ENCODE data around the gene MAPK1. TPM values are rescaled to one million over a fixed set of nuclear protein-coding genes. Genes with fewer than 3 reads are reported as not detected.
"Not testable (repeated sequence)": the region's sequence is repeated elsewhere in the genome, so short reads cannot be mapped to it uniquely, and the experiment has no call there.

Gene MAPK1
- total and polyA plus RNA-seq, 2 donors (not counting 1 experiment from before 2014, with no cell fraction given), result 53.8 to 133 TPM

DNA sequence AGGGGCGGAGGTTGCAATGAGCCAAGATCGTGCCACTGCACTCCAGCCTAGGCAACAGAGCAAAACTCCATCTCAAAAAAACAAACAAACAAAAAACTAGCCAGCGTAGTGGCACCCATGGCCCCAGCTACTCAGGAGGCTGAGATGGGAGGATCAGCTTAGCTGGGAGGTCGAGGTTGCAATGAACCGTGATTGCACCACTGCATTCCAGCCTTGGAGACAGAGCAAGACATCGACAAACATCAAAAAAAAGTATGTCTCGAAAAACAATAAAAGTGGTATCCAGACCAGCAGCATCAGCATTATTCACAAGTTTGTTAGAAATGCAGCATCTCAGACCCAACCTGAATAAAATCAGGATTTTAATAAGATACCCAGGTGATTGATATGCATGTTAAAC lies 6.2 kb upstream of the MAPK1 start:
- TF ChIP-seq, protein P1, sequence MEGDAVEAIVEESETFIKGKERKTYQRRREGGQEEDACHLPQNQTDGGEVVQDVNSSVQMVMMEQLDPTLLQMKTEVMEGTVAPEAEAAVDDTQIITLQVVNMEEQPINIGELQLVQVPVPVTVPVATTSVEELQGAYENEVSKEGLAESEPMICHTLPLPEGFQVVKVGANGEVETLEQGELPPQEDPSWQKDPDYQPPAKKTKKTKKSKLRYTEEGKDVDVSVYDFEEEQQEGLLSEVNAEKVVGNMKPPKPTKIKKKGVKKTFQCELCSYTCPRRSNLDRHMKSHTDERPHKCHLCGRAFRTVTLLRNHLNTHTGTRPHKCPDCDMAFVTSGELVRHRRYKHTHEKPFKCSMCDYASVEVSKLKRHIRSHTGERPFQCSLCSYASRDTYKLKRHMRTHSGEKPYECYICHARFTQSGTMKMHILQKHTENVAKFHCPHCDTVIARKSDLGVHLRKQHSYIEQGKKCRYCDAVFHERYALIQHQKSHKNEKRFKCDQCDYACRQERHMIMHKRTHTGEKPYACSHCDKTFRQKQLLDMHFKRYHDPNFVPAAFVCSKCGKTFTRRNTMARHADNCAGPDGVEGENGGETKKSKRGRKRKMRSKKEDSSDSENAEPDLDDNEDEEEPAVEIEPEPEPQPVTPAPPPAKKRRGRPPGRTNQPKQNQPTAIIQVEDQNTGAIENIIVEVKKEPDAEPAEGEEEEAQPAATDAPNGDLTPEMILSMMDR (conservative IDR thresholded peaks at IDR 0.05 in 1 of 2, IDR thresholded peaks at IDR 0.05 in 1 of 2; ENCODE audit: low read depth in 1 of 2, low read length in 2 of 2), result no peak
- TF ChIP-seq EZH2 (IDR thresholded peaks at IDR 0.05; ENCODE audit: low read length, missing control alignments), result no peak
- Histone ChIP-seq H3K27me3 (ENCODE audit: control insufficient read depth, insufficient read depth, low read length) (no peaks in the 10 kb centered on the region), H3K79me2 (ENCODE audit: control insufficient read depth, insufficient read depth, low read length) (no peaks in the 10 kb centered on the region), H3K4me1 (ENCODE audit: control insufficient read depth, extremely low read depth, insufficient read depth, low read length) (no peaks in the 10 kb centered on the region), H3K4me3 (replicated peaks in 1 of 4; ENCODE audit: control extremely low read depth in 1 of 4, insufficient read depth in 1 of 4, low read depth in 3 of 4, low read length in 4 of 4) (no peak overlapping the region), H2AFZ (ENCODE audit: low read length) (no peak overlapping the region), H3K9ac (ENCODE audit: insufficient read depth, low read length) (no peak overlapping the region), H3K36me3 (ENCODE audit: control insufficient read depth, insufficient read depth, low read length) (no peaks in the 10 kb centered on the region), H3K27ac (ENCODE audit: insufficient read depth, low read length) (no peak overlapping the region), H4K20me1 (ENCODE audit: control insufficient read depth, extremely low read depth, insufficient read depth, low read length) (no peaks in the 10 kb centered on the region), H3K9me3 (ENCODE audit: control insufficient read depth, insufficient read depth, low read depth, low read length) (no peaks in the 10 kb centered on the region), H3K4me2 (ENCODE audit: extremely low read depth, insufficient read depth, low read length) (no peak overlapping the region)
- DNase-seq (ENCODE audit: low read depth in 2 of 2), result no peak

DNA sequence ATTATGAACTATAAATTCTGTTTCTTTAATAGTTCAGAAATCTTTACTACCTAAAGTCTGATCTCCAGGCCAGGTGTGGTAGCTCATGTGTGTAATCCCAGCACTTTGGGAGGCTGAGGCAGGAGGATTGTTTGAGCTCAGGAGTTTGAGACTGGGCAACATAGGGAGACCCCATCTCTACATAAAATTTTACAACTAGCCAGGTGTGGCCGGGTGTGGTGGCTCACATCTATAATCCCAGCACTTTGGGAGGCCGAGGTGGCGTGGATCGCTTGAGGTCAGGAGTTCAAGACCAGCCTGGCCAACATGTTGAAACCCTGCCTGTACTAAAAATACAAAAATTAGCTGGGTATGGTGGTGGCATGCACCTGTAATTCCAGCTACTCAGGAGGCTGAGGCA lies 5.3 kb upstream of the MAPK1 start:
- H4K20me1 ChIP-seq (ENCODE audit: control insufficient read depth, extremely low read depth, insufficient read depth, low read length); H2AFZ ChIP-seq (ENCODE audit: low read length); H3K27me3 ChIP-seq (ENCODE audit: control insufficient read depth, insufficient read depth, low read length); H3K27ac ChIP-seq (ENCODE audit: insufficient read depth, low read length); H3K4me2 ChIP-seq (ENCODE audit: extremely low read depth, insufficient read depth, low read length); DNase-seq (ENCODE audit: low read depth in 2 of 2); H3K79me2 ChIP-seq (ENCODE audit: control insufficient read depth, insufficient read depth, low read length); H3K9ac ChIP-seq (ENCODE audit: insufficient read depth, low read length); H3K9me3 ChIP-seq (ENCODE audit: control insufficient read depth, insufficient read depth, low read depth, low read length); H3K4me1 ChIP-seq (ENCODE audit: control insufficient read depth, extremely low read depth, insufficient read depth, low read length); H3K4me3 ChIP-seq (replicated peaks in 1 of 4; ENCODE audit: control extremely low read depth in 1 of 4, insufficient read depth in 1 of 4, low read depth in 3 of 4, low read length in 4 of 4); H3K36me3 ChIP-seq (ENCODE audit: control insufficient read depth, insufficient read depth, low read length): not testable (repeated sequence)

DNA sequence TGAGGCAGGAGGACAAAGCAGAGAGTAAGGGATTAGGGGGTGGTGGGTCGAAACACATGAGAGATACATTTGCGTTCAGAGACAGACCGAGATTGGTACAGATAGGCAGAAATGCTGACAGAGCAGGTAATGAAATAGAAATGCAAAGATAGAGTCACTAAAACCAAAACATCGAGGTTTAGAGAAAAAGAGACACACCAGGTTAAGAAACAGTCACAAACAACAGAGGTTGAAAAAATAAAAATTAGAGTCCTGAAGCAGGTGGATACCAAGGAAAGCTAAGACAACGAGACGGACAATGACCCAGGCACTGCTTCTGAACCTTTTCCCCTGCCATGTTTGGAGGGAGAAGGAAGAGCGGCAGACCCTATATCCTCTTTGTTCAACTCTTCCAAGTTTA lies 1.2 kb upstream of the MAPK1 start:
- peaks cover 3% of the 10 kb centered on the region for H4K20me1 ChIP-seq (ENCODE audit: control insufficient read depth, extremely low read depth, insufficient read depth, low read length)
- H3K27me3 ChIP-seq (ENCODE audit: control insufficient read depth, insufficient read depth, low read length), result no peaks in the 10 kb centered on the region
- DNase-seq (ENCODE audit: low read depth in 2 of 2), result no peak
- H3K27ac ChIP-seq (ENCODE audit: insufficient read depth, low read length), result no peak overlapping the region
- no peak overlapping the region for H2AFZ ChIP-seq (ENCODE audit: low read length)
- H3K36me3 ChIP-seq (ENCODE audit: control insufficient read depth, insufficient read depth, low read length), result no peaks in the 10 kb centered on the region
- no peak for TF ChIP-seq EZH2 (IDR thresholded peaks at IDR 0.05; ENCODE audit: low read length, missing control alignments)
- TF ChIP-seq, protein P1 (conservative IDR thresholded peaks at IDR 0.05 in 1 of 2, IDR thresholded peaks at IDR 0.05 in 1 of 2; ENCODE audit: low read depth in 1 of 2, low read length in 2 of 2), result no peak
- no peak overlapping the region for H3K4me2 ChIP-seq (ENCODE audit: extremely low read depth, insufficient read depth, low read length)
- H3K9me3 ChIP-seq (ENCODE audit: control insufficient read depth, insufficient read depth, low read depth, low read length), result no peaks in the 10 kb centered on the region
- no peak overlapping the region for H3K4me3 ChIP-seq (replicated peaks in 1 of 4; ENCODE audit: control extremely low read depth in 1 of 4, insufficient read depth in 1 of 4, low read depth in 3 of 4, low read length in 4 of 4)
- H3K79me2 ChIP-seq (ENCODE audit: control insufficient read depth, insufficient read depth, low read length), result peaks cover 37% of the 10 kb centered on the region
- H3K4me1 ChIP-seq (ENCODE audit: control insufficient read depth, extremely low read depth, insufficient read depth, low read length), result peaks cover 2% of the 10 kb centered on the region
- no peak overlapping the region for H3K9ac ChIP-seq (ENCODE audit: insufficient read depth, low read length)

Measured in fibroblast of lung (primary cell).